ENCODE data around the gene NCR3LG1. TPM values are rescaled to one million over a fixed set of nuclear protein-coding genes. Genes with fewer than 3 reads are reported as not detected.

NCR3LG1 gene
- total RNA-seq, 4 donors from 2014 or later, result 4.6 to 7.4 (median 6.3) TPM

DNA sequence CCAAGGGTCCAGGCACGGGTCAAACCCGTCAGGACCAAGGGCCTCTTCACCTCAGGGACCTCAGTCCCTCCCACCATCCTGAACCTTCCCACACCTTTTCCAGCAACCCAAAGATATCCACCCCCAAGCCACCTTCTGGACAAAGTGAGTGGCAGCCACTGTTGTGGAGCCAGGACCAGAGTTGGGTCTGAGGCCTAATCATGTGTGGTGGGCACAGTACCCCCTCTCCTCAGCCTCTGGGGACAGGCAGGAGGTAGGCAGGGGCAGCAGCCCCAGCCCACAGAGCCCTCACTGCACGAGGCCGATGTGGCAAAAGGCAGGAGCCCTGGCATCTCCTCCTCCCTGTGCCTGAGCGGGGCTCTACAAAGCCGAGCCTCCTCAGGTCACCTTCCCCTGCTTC lies 34.3 kb downstream of the NCR3LG1 start:
- Histone ChIP-seq H3K36me3 (no peaks in the 10 kb centered on the region), H3K27me3 (peaks cover 16% of the 10 kb centered on the region), H3K27ac (no peak overlapping the region), H3K9me3 (no peaks in the 10 kb centered on the region), H3K4me3 (no peak overlapping the region), H3K4me1 (peaks cover 14% of the 10 kb centered on the region)
- TF ChIP-seq POLR2A (IDR thresholded peaks at IDR 0.05), result no peak
- no peak for TF ChIP-seq EP300 (IDR thresholded peaks at IDR 0.05)
- TF ChIP-seq CTCF (IDR thresholded peaks at IDR 0.05), result no peak
- TF ChIP-seq POLR2AphosphoS5 (IDR thresholded peaks at IDR 0.05), result no peak
- 90% methylated on average over 6 of the region's 6 CpGs for WGBS
- no peak for DNase-seq (ENCODE audit: low spot score in 2 of 2)

DNA sequence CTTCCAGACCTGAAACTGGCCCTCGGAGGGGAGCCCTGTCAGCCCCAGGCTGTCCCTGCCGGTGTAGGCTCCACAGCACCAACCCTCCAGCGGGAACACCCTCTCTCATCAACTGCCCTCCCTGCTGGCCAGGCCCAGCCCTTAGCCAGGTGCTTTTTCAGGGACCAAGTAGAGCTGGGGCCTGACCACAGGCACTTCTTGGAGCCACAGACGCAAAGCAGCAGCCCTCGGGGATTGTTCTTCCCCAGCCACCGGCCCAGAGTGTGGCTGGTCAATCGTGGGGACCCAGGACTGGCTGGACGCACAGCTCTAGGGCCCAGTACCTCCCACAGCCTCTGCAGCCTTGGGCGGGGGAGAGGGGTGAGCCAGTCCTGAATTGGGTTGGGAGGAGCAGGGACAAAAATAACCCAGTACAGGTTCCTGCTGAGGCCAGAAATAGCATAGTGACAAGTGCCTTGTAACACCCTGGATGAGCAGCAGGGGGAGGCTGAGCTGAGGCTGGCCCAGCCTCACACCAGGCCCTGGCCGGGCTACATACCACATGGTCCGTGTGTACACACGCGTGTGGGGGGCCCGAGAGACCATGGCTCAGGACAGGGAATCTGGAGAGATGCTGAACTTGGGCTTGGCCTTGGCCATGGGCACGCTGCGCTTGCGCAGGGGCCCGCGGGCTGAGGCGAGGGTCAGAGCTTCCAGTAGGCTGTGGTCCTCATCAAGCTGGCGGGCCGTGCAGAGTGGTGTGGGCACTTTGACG lies 34.9 kb downstream of the NCR3LG1 start:
- peak; percentile 57 to 78 for DNase-seq (ENCODE audit: low spot score in 2 of 2)

GRCh38 chr11:17387254-17387653 lies 35.7 kb downstream of the NCR3LG1 start:
- no peaks in the 10 kb centered on the region for H3K36me3 ChIP-seq
- peaks cover 14% of the 10 kb centered on the region for H3K4me1 ChIP-seq
- 92% methylated on average over 15 of the region's 20 CpGs for WGBS
- H3K27me3 ChIP-seq, result peaks cover 16% of the 10 kb centered on the region
- no peaks in the 10 kb centered on the region for H3K9me3 ChIP-seq
- H3K4me3 ChIP-seq, result no peak overlapping the region
- no peak for DNase-seq (ENCODE audit: low spot score in 2 of 2)
- H3K27ac ChIP-seq, result no peak overlapping the region
- TF ChIP-seq POLR2AphosphoS5 (IDR thresholded peaks at IDR 0.05), result no peak
- no peak for TF ChIP-seq POLR2A (IDR thresholded peaks at IDR 0.05)
- TF ChIP-seq EP300 (IDR thresholded peaks at IDR 0.05), result no peak
- no peak for TF ChIP-seq CTCF (IDR thresholded peaks at IDR 0.05)

More for the DNA sequence above, 34.9 kb downstream of the NCR3LG1 start:
- Histone ChIP-seq H3K36me3 (no peaks in the 10 kb centered on the region), H3K27me3 (peaks cover 16% of the 10 kb centered on the region), H3K27ac (no peak overlapping the region), H3K4me3 (no peak overlapping the region), H3K4me1 (peaks cover 14% of the 10 kb centered on the region), H3K9me3 (no peaks in the 10 kb centered on the region)
- TF ChIP-seq CTCF (IDR thresholded peaks at IDR 0.05) (peak; percentile 17 to 59), POLR2A (IDR thresholded peaks at IDR 0.05) (no peak)
- 70% methylated on average over 17 of the region's 23 CpGs for WGBS

- TF ChIP-seq EP300 (IDR thresholded peaks at IDR 0.05) (no peak), POLR2AphosphoS5 (IDR thresholded peaks at IDR 0.05) (no peak), POLR2A (IDR thresholded peaks at IDR 0.05) (no peak), CTCF (IDR thresholded peaks at IDR 0.05) (no peak)
- no peaks in the 10 kb centered on the region for H3K9me3 ChIP-seq
- no peak for DNase-seq (ENCODE audit: low spot score in 2 of 2)
- no peak overlapping the region for H3K27ac ChIP-seq
- H3K36me3 ChIP-seq, result no peaks in the 10 kb centered on the region
- peaks cover 16% of the 10 kb centered on the region for H3K27me3 ChIP-seq
- H3K4me3 ChIP-seq, result no peak overlapping the region
- 96% methylated on average over 3 of the region's 20 CpGs for WGBS
- peaks cover 14% of the 10 kb centered on the region for H3K4me1 ChIP-seq
These were observed 36.2 kb downstream of the NCR3LG1 start for GRCh38 chr11:17387811-17388210.

DNA sequence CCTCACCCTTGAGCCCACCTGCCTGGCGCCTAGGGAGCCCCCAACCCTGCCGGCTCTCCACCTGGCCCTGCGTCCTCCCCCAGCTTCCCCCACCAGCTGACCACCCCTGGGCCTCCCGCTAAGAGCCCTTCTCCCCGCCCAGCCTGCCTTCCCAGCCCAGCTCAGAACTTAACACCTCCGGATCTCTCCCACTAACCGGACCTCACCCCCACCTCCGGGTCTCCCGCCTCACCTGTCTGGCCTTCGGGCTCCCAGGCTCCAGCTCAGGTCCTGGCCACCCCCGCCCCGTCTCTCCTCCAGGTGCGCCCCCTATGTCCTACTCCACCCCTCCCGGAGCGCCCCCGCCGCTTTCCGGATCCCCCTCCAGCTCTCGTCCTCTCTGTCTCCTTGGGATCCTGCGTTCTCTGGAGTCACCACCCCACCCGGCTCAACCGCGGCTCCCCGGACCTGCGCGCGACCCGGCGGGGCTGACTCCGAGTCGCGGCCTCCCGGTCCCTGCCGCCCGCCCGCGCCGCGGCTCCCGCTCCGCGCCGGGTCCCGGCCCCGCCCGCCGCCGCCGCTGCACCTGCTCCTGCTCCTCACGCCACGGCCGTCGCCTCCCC lies 37.1 kb downstream of the NCR3LG1 start, which contains the start of gene KCNJ11:
Gene KCNJ11 (minus strand): TSS at position 51 of the 602 bp plus-strand sequence. CDS start 568 bp downstream, outside the sequence.
- Histone ChIP-seq H3K36me3 (no peaks in the 10 kb centered on the region), H3K4me3 (peak within 1 kb of the TSS; percentile 55), H3K4me1 (peaks cover 14% of the 10 kb centered on the region), H3K27ac (no peak within 1 kb of the TSS), H3K27me3 (peaks cover 16% of the 10 kb centered on the region), H3K9me3 (no peaks in the 10 kb centered on the region)
- 9% methylated on average over 20 of the region's 53 CpGs for WGBS
- no peak for TF ChIP-seq POLR2A (IDR thresholded peaks at IDR 0.05)
- TF ChIP-seq EP300 (IDR thresholded peaks at IDR 0.05), result no peak
- no peak for TF ChIP-seq CTCF (IDR thresholded peaks at IDR 0.05)
- no peak for TF ChIP-seq POLR2AphosphoS5 (IDR thresholded peaks at IDR 0.05)
- no peak for DNase-seq (ENCODE audit: low spot score in 2 of 2)

All from suprapubic skin (tissue), 4 donors.